Thymus (tissue), 11 donors: ENCODE data around the gene ATXN2. TPM values are rescaled to one million over a fixed set of nuclear protein-coding genes. Genes with fewer than 3 reads are reported as not detected.

ENCODE experiments used
- DNase-seq, 9 donors: peaks; one replicate each; pipeline ENCODE4 v3.0.0-alpha.2; 2013; ENCODE audit warnings: low spot score in 9 of 9, low read depth in 6 of 9, missing footprints in 1 of 9
- H3K27ac ChIP-seq, 2 donors: one replicate each; pipeline ENCODE4 v1.5.1; 2013; ENCODE audit warnings: control low read depth in 1 of 2, low read depth in 1 of 2, low read length in 1 of 2, mild to moderate bottlenecking in 1 of 2, moderate library complexity in 1 of 2
- H3K27me3 ChIP-seq, 2 donors: one replicate each; pipeline ENCODE4 v1.5.1; 2013; ENCODE audit warnings: low read length in 1 of 2; ENCODE audit not compliant: control insufficient read depth in 2 of 2, insufficient read depth in 1 of 2
- H3K36me3 ChIP-seq, 2 donors: one replicate each; pipeline ENCODE4 v1.5.1; 2013; ENCODE audit warnings: low read length in 1 of 2, mild to moderate bottlenecking in 1 of 2, moderate library complexity in 1 of 2; ENCODE audit not compliant: control insufficient read depth in 2 of 2, insufficient read depth in 2 of 2
- H3K4me1 ChIP-seq, 2 donors: one replicate each; pipeline ENCODE4 v1.5.1; 2013; ENCODE audit warnings: low read length in 2 of 2; ENCODE audit not compliant: control insufficient read depth in 2 of 2, insufficient read depth in 2 of 2
- H3K4me3 ChIP-seq, 2 donors: one replicate each; pipeline ENCODE4 v1.5.1; 2013; ENCODE audit warnings: low read length in 2 of 2, control low read depth in 1 of 2, mild to moderate bottlenecking in 1 of 2
- H3K9me3 ChIP-seq, 2 donors: one replicate each; pipeline ENCODE4 v1.5.1; 2013; ENCODE audit warnings: low read length in 1 of 2, mild to moderate bottlenecking in 1 of 2; ENCODE audit not compliant: control insufficient read depth in 2 of 2, insufficient read depth in 1 of 2
- WGBS: extraction: QIAGEN DNeasy Blood & Tissue Kit; methylation state at CpG from one replicate; pipeline ENCODE4 v1.1.7; 2013; 5-methylcytosine and 5-hydroxymethylcytosine counted together
- polyA plus RNA-seq: library from polyadenylated mRNA; stranded (reverse); fragments of 200-250 nt; gene quantifications from one replicate; pipeline ENCODE4 v1.2.3, GENCODE V29; 2013
- total RNA-seq: library from RNA; stranded (reverse); fragments of 120-200 nt; gene quantifications from one replicate; pipeline ENCODE4 v1.2.4, GENCODE V29; 2013
- donor health status: healthy.

ATXN2 gene
- total and polyA plus RNA-seq, 2 donors, result 11.8 to 19.7 TPM

DNA sequence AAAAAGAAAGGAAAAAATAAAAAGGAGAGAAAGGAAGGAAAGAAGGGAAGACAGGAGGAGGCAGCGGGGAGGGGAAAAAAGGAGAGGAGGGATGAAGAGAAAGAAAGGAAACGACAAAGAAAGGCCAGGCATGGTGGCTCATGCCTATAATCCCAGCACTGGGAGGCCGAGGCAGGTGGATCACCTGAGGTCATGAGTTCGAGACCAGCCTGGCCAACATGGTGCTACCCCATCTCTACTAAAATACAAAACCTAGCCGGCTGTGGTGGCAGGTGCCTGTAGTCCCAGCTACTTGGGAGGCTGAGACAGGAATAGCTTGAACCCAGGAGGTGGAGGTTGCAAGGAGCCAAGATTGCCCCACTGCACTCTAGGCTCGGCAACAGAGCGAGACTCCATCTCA, 18.4 kb downstream of the ATXN2 start:
- no peaks in the 10 kb centered on the region for H3K4me1 ChIP-seq
- no peak for DNase-seq
- WGBS, result 96% methylated on average over 7 of the region's 7 CpGs
- no peak overlapping the region for H3K4me3 ChIP-seq
- H3K36me3 ChIP-seq, result peaks cover 0 to 3% of the 10 kb centered on the region in 2 donors
- no peak overlapping the region for H3K27ac ChIP-seq
- no peaks in the 10 kb centered on the region for H3K9me3 ChIP-seq
- no peaks in the 10 kb centered on the region for H3K27me3 ChIP-seq

GRCh38 chr12:111580119-111580425, 19.0 kb downstream of the ATXN2 start:
- Histone ChIP-seq H3K9me3 (no peaks in the 10 kb centered on the region), H3K27me3 (no peaks in the 10 kb centered on the region), H3K4me3 (no peak overlapping the region), H3K4me1 (no peaks in the 10 kb centered on the region), H3K36me3 (peaks cover 0 to 3% of the 10 kb centered on the region in 2 donors), H3K27ac (no peak overlapping the region)
- 98% methylated on average over 3 of the region's 3 CpGs for WGBS
- DNase-seq, result no peak

DNA sequence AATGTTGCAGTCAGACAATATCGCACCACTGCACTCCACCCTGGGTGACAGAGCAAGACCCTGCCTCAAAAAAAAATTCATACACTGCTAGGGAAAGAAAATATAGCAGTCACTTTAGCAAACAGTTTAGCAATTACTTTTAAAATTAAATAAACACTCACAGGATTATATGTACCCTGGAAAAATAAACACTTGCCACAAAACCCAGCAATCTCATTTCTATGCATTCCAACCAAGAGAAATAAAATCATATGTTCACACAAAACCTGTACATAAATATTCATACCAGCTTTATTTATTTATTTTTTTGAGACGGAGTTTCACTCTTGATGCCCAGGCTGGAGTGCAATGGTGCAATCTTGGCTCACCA, 20.2 kb downstream of the ATXN2 start:
- peaks cover 0 to 3% of the 10 kb centered on the region in 2 donors for H3K36me3 ChIP-seq
- H3K27ac ChIP-seq, result no peak overlapping the region
- H3K4me1 ChIP-seq, result no peaks in the 10 kb centered on the region
- H3K27me3 ChIP-seq, result no peaks in the 10 kb centered on the region
- no peak overlapping the region for H3K4me3 ChIP-seq
- no peaks in the 10 kb centered on the region for H3K9me3 ChIP-seq
- WGBS, result over 99% methylated on average over 2 of the region's 2 CpGs
- DNase-seq, result no peak

GRCh38 chr12:111578276-111578970, 20.7 kb downstream of the ATXN2 start:
- no peak overlapping the region for H3K4me3 ChIP-seq
- no peak overlapping the region for H3K27ac ChIP-seq
- H3K36me3 ChIP-seq, result peaks cover 0 to 3% of the 10 kb centered on the region in 2 donors
- no peaks in the 10 kb centered on the region for H3K9me3 ChIP-seq
- WGBS, result 97% methylated on average over 4 of the region's 4 CpGs
- H3K27me3 ChIP-seq, result no peaks in the 10 kb centered on the region
- no peaks in the 10 kb centered on the region for H3K4me1 ChIP-seq
- no peak for DNase-seq

DNA sequence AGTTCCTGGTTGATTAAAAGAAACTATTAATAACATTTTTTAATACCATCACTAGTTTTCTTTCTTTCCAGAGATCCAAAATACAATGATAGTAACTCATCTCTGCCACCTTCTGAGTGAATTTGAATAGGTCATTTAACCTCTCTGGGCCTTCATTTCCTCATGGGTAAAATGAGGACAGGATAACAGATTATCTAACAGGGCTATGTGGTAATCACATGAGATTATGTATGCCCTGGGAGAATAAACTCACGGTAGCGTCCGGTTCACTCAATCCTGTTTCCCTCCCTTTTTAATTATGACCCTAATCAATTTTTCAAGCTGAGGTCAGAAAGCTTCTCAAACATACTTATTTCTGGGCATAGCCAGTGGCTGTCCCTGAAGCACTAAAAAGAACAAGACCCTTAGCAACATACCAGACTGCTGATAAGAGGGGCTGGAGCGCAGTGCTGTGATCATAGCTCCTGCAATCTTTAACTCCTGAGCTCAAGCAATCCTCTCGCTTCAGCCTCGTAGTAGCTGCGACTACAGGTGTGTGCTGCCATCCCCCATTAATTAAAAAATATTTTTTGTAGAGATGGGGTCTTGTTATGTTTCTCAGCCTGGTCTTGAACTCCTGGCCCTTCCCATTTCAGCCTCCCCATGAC, 24.2 kb downstream of the ATXN2 start:
- Histone ChIP-seq H3K4me1 (no peaks in the 10 kb centered on the region), H3K36me3 (peaks cover 0 to under 1% of the 10 kb centered on the region in 2 donors), H3K27ac (no peak overlapping the region), H3K4me3 (no peak overlapping the region), H3K27me3 (no peaks in the 10 kb centered on the region), H3K9me3 (no peaks in the 10 kb centered on the region)
- DNase-seq, result no peak
- WGBS, result 96% methylated on average over 7 of the region's 7 CpGs

- Histone ChIP-seq H3K36me3 (no peaks in the 10 kb centered on the region), H3K4me3 (no peak overlapping the region), H3K9me3 (no peaks in the 10 kb centered on the region), H3K4me1 (no peaks in the 10 kb centered on the region), H3K27ac (no peak overlapping the region), H3K27me3 (no peaks in the 10 kb centered on the region)
- DNase-seq, result no peak
- WGBS, result 100% methylated on average over 1 of the region's 1 CpG
Measured at GRCh38 chr12:111573476-111573875, 25.6 kb downstream of the ATXN2 start.

- no peak for DNase-seq
- no peak overlapping the region for H3K27ac ChIP-seq
Measured at GRCh38 chr12:111570084-111570961, 28.8 kb downstream of the ATXN2 start.

GRCh38 chr12:111569363-111570083, 29.6 kb downstream of the ATXN2 start:
- no peaks in the 10 kb centered on the region for H3K9me3 ChIP-seq
- H3K27me3 ChIP-seq, result no peaks in the 10 kb centered on the region
- H3K4me1 ChIP-seq, result no peaks in the 10 kb centered on the region
- H3K36me3 ChIP-seq, result peaks cover 3 to 4% of the 10 kb centered on the region in 2 donors
- 98% methylated on average over 6 of the region's 6 CpGs for WGBS
- no peak overlapping the region for H3K27ac ChIP-seq
- no peak for DNase-seq
- H3K4me3 ChIP-seq, result no peak overlapping the region

More at GRCh38 chr12:111570084-111570961, 28.8 kb downstream of the ATXN2 start:
- Histone ChIP-seq H3K27me3 (no peaks in the 10 kb centered on the region), H3K36me3 (peaks cover 0 to 4% of the 10 kb centered on the region in 2 donors), H3K4me1 (no peaks in the 10 kb centered on the region), H3K9me3 (no peaks in the 10 kb centered on the region), H3K4me3 (no peak overlapping the region)
- WGBS, result 64% methylated on average over 9 of the region's 9 CpGs
